ENCODE measurements around the gene CLCN2.

Gene CLCN2

DNA sequence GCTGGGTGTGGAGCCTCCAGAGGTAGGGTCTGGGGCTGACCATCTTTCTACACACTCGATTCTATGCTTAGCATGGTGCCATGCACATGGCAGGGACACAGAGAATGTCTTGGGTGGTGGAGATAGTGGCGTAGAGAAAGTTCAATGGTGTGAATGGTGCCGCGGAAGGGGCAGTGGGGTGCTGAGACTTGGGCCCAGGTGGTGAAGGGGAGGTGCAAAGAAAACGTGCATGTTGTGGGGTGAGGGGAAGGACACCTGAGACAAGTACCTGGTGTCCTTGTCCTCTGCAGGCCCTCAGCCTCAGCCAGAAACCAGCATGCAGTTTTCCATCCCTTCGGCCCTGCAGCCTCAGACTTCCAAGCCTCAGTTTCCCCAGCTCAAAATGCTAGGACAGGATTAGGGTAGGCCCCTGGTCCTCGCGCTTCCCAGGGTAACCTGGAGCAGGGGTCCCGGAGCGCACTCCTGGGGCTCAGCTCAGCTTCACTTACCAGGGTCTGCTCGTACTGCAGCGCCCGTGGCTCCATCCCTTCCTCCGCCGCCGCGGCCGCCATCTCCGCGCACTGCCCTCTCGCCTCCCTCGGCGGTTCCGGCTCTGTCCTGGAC is 375 bp downstream of the CLCN2 start:
- H3K9me3 ChIP-seq, result no peaks in the 10 kb centered on the region
- no peak for DNase-seq
- H3K36me3 ChIP-seq, result peaks cover 0 to 28% (median under 1%) of the 10 kb centered on the region in 3 donors
- no peaks in the 10 kb centered on the region for H3K27me3 ChIP-seq
- H3K4me1 ChIP-seq, result peaks cover 0 to 35% (median 18%) of the 10 kb centered on the region in 4 donors
- intact Hi-C loops (cut with DNase I; ENCODE audit: low total_unique reads), result no loop called here
- TF ChIP-seq, protein P1, sequence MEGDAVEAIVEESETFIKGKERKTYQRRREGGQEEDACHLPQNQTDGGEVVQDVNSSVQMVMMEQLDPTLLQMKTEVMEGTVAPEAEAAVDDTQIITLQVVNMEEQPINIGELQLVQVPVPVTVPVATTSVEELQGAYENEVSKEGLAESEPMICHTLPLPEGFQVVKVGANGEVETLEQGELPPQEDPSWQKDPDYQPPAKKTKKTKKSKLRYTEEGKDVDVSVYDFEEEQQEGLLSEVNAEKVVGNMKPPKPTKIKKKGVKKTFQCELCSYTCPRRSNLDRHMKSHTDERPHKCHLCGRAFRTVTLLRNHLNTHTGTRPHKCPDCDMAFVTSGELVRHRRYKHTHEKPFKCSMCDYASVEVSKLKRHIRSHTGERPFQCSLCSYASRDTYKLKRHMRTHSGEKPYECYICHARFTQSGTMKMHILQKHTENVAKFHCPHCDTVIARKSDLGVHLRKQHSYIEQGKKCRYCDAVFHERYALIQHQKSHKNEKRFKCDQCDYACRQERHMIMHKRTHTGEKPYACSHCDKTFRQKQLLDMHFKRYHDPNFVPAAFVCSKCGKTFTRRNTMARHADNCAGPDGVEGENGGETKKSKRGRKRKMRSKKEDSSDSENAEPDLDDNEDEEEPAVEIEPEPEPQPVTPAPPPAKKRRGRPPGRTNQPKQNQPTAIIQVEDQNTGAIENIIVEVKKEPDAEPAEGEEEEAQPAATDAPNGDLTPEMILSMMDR (IDR thresholded peaks at IDR 0.05), result no peak
- H3K27ac ChIP-seq, result peak overlapping the region; percentile 97 to 98
- H3K4me3 ChIP-seq, result peak overlapping the region; percentile 69 to 96

DNA sequence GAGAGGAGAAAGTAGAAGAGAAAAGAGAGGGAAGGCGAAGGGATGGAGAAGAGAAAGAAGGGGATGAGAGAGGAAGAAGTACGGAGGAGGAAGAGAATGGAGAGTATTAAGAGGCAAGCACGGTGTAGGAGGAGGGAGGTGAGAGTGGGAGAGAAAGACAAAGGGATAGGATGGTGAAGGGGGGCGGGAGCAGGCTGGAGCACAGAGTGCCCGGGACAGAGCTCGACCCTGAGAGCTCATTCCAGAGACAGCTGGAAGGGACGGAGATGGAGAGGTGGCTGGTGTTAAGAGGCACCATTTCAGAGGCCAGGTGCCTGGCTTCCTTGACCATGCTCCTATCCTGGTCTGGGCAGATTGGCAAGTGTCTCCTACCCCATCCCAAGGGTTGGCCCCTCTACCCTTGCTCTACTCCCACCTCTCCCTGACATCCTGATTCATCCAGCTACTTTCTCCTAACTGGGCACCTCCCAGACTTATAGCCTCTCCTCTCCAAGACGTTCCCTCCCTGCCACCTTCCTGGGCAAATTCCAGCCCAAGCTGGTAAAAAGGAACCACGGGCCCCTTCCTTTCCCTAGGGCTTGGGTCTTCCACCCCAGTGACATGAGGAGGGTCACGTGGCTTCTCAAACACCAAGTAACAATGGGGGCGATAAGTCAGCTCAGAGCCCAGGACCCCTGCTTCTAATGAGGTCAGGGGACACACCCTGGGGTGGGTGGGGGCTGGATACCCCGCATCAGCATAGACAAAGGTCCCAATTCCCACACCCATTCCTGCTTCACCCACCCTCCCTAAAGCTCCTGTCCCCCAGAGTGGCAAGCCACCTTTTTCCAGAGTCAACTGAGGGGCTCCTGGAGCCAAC is 1.1 kb downstream of the CLCN2 start:
- H3K36me3 ChIP-seq, result peaks cover 0 to 31% (median 1%) of the 10 kb centered on the region in 3 donors
- intact Hi-C loops (cut with DNase I; ENCODE audit: low total_unique reads), result no loop called here
- peaks cover 0 to 35% (median 18%) of the 10 kb centered on the region in 4 donors for H3K4me1 ChIP-seq
- H3K27ac ChIP-seq, result peak overlapping the region; percentile 97 to 98
- TF ChIP-seq, protein P1 (IDR thresholded peaks at IDR 0.05), result no peak
- H3K27me3 ChIP-seq, result no peaks in the 10 kb centered on the region
- no peaks in the 10 kb centered on the region for H3K9me3 ChIP-seq
- no peak for DNase-seq
- H3K4me3 ChIP-seq, result peak overlapping the region; percentile 69 to 96

DNA sequence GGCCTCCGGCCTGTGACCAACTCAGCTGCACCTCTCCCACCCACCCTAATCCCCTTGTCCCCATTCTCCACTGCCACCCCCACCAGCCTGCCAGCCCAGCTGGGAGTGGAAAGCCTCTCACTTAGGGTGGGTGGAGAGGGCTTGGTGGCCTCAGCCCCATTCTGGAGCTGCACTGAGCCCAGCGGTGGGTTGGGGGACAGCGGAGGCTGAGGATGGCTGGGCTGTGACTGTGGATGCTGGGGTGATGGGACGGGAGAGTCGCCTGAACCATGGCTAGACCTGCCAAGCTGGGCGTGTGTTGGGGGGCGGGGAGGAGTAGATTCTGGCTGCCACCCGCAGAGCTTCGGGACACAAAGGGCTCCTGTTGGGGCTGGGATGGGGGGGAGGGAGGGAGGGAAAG is 1.8 kb downstream of the CLCN2 start:
- intact Hi-C loops (cut with DNase I; ENCODE audit: low total_unique reads), result no loop called here
- Histone ChIP-seq H3K36me3 (peaks cover 0 to 29% (median 7%) of the 10 kb centered on the region in 3 donors), H3K9me3 (no peaks in the 10 kb centered on the region), H3K27ac (no peak overlapping the region), H3K27me3 (no peaks in the 10 kb centered on the region), H3K4me1 (peaks cover 0 to 35% (median 17%) of the 10 kb centered on the region in 4 donors), H3K4me3 (no peak overlapping the region)
- no peak for DNase-seq
- TF ChIP-seq, protein P1 (IDR thresholded peaks at IDR 0.05), result no peak

DNA sequence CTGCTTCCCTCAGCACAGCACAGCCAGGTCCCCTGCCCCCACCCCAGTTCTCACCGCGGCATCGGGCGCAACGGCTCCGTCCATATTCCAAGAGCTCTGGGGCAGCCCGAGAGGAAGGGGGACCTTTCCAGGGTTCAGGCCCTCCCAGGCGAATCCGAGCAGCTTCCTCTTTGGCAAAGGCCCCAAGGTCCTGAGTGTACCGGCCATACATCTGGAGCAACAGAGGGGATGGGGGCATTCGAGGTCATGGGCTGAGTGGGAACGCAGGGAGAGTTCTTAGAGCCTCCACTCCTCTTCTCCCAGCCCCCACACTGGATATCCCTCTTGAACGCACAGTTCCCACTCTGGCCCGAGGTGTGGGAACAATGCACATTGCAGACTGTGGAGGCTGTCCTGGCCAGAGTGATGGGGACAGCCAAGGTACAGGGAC is 2.5 kb downstream of the CLCN2 start:
- TF ChIP-seq, protein P1 (IDR thresholded peaks at IDR 0.05), result no peak
- H3K36me3 ChIP-seq, result peaks cover 0 to 29% (median 7%) of the 10 kb centered on the region in 3 donors
- no peak overlapping the region for H3K27ac ChIP-seq
- DNase-seq, result no peak
- intact Hi-C loops (cut with DNase I; ENCODE audit: low total_unique reads), result no loop called here
- no peaks in the 10 kb centered on the region for H3K27me3 ChIP-seq
- H3K4me1 ChIP-seq, result peaks cover 0 to 34% (median 12%) of the 10 kb centered on the region in 4 donors
- no peaks in the 10 kb centered on the region for H3K9me3 ChIP-seq
- no peak overlapping the region for H3K4me3 ChIP-seq

DNA sequence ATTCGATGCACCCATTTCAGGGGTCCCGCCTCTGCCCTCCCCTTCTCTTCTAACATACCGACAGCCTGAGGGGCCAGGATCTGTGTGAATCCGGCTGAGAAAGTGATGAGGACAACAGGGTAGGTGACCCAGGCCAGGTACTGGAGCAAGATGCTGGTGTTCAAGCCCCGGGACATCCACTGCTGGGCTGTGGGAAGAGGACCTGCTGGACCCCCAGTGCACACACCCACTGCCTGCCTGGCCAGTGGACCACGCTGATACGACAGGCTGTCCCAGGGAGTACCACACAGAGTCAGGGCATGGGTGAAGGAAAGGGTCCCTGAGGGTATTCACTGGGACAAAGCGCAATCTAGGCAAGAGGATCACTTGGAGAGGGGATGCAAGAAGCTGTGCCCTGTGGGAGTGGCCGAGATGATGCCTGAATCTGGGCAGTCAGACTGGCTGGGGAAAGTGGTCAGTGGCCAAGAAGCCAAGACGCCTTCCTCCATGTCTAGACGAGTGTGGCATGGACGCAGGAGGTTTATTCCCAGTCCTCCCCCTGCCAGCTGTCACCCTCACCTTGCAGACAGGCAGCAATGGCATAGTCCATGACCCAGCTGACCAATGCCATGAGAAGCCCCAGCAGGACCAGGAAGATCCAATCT is 3.2 kb downstream of the CLCN2 start:
- H3K4me1 ChIP-seq, result peaks cover 0 to 28% (median 7%) of the 10 kb centered on the region in 4 donors
- intact Hi-C loops (cut with DNase I; ENCODE audit: low total_unique reads), result no loop called here
- H3K9me3 ChIP-seq, result no peaks in the 10 kb centered on the region
- no peak overlapping the region for H3K4me3 ChIP-seq
- no peaks in the 10 kb centered on the region for H3K27me3 ChIP-seq
- no peak for DNase-seq
- H3K36me3 ChIP-seq, result peaks cover 0 to 29% (median 7%) of the 10 kb centered on the region in 3 donors
- TF ChIP-seq, protein P1 (IDR thresholded peaks at IDR 0.05), result no peak
- H3K27ac ChIP-seq, result no peak overlapping the region
